Measurements from ENCODE around the gene NR1H4. TPM values are rescaled to one million over a fixed set of nuclear protein-coding genes. Genes with fewer than 3 reads are reported as not detected.

Gene NR1H4
- total and polyA plus RNA-seq, 2 of the 13 experiments (the other 11 are each of a cell fraction or from before 2014, with no cell fraction given), result 27.3 to 114 TPM

DNA sequence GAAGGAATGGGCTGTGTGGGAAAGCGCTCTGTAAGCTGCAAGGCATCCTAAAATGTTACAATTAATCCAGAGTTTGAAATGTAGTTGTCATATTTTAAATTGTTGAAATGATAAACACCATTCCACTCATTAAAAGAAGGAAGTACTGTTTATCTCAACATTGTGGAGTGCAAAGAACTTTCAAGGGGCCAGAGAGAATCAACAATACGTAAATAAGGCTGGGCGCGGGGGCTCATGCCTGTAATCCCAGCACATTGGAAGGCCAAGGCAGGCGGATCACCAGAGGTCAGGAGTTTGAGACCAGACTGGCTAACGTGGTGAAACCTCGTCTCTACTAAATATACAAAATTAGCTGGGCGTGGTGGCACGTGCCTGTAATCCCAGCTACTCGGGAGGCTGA, 24.5 kb downstream of the NR1H4 start (continued):
- TF ChIP-seq, protein P1, sequence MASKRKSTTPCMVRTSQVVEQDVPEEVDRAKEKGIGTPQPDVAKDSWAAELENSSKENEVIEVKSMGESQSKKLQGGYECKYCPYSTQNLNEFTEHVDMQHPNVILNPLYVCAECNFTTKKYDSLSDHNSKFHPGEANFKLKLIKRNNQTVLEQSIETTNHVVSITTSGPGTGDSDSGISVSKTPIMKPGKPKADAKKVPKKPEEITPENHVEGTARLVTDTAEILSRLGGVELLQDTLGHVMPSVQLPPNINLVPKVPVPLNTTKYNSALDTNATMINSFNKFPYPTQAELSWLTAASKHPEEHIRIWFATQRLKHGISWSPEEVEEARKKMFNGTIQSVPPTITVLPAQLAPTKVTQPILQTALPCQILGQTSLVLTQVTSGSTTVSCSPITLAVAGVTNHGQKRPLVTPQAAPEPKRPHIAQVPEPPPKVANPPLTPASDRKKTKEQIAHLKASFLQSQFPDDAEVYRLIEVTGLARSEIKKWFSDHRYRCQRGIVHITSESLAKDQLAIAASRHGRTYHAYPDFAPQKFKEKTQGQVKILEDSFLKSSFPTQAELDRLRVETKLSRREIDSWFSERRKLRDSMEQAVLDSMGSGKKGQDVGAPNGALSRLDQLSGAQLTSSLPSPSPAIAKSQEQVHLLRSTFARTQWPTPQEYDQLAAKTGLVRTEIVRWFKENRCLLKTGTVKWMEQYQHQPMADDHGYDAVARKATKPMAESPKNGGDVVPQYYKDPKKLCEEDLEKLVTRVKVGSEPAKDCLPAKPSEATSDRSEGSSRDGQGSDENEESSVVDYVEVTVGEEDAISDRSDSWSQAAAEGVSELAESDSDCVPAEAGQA (IDR thresholded peaks at IDR 0.05; ENCODE audit: low read depth), result no peak
- TF ChIP-seq, protein P1 (CRISPR knock-in tag; IDR thresholded peaks at IDR 0.05; ENCODE audit: borderline replicate concordance), result no peak
- TF ChIP-seq JUND (CRISPR knock-in tag; IDR thresholded peaks at IDR 0.05) (no peak), ZNF530 (CRISPR knock-in tag; IDR thresholded peaks at IDR 0.05; ENCODE audit: low read depth) (no peak), NFIB (CRISPR knock-in tag; IDR thresholded peaks at IDR 0.05; ENCODE audit: borderline replicate concordance) (no peak), SP5 (CRISPR knock-in tag; IDR thresholded peaks at IDR 0.05; ENCODE audit: borderline replicate concordance, low read depth) (no peak), SALL1 (CRISPR knock-in tag; IDR thresholded peaks at IDR 0.05) (no peak), SRSF4 (IDR thresholded peaks at IDR 0.05; ENCODE audit: low read depth, low read length, poor library complexity, severe bottlenecking) (no peak), ZSCAN31 (CRISPR knock-in tag; IDR thresholded peaks at IDR 0.05; ENCODE audit: low read depth) (no peak)
